GM18858 (cell line): Measurements from ENCODE around the gene PTOV1.

Experiments used
- ATAC-seq: cut with Tn5 transposase; IDR thresholded peaks from one replicate; pipeline ENCODE4 v1.9.1; 2021; ENCODE audit not compliant: unreplicated experiment

Gene PTOV1

GRCh38 chr19:49873129-49873521 is 22.2 kb downstream of the PTOV1 start:
- no peak for ATAC-seq

DNA sequence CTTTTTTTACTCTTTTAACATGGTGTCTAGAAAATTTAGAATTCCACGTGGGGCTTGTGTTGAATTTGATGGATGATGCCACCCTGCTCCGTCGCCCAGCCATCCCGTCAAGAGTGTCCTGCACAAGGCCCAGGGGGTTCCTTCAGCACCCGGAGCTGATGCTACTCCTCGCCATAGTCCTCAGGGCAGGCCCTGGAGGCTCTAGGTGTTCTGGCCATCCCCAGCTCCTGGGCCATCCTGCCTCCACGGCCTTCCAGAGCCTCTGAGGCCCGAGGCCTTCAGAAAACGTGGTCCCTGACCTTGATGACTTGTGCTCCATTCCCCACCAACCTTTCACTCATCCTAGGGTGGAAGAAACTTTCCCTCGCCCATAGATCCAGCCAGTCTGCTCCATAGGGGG is 22.9 kb downstream of the PTOV1 start:
- ATAC-seq: no peak

DNA sequence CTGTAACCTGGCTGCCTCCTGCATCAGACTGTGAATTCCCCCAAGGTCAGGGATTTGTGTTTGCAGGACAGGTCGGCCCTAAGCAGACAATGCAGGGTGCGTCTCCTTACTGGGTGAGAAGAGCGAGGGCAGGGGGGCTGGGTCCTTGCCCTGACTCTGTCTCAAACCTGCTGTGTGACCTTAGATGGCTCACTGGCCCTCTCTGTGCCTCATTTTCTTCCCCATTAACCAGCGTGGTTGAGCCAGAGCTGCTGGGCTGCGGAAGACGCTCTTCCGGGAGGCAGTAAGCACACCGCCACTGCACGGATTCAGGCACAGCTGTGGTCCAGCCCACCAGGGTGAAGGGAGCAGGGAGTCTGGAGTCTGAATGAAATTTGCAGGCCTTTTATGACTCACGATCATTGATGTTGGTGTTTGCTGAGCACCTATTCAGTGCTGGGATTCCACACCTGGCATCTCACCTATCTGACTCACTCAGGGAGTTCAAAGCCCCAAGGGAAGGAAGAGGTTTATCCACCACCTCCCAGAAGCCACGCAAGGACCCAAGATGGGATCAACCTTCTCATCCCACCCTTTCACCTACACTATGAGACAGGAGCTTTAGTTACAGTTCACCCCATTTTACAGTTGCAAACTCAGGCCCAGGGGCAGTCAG is 23.7 kb downstream of the PTOV1 start:
- ATAC-seq: no peak

GRCh38 chr19:49875177-49875576 is 24.2 kb downstream of the PTOV1 start:
- ATAC-seq: no peak

- no peak for ATAC-seq
Observed at GRCh38 chr19:49875857-49876421, 25.0 kb downstream of the PTOV1 start.

- ATAC-seq: peak; percentile 39
Observed at GRCh38 chr19:49876422-49877019, 25.6 kb downstream of the PTOV1 start.

DNA sequence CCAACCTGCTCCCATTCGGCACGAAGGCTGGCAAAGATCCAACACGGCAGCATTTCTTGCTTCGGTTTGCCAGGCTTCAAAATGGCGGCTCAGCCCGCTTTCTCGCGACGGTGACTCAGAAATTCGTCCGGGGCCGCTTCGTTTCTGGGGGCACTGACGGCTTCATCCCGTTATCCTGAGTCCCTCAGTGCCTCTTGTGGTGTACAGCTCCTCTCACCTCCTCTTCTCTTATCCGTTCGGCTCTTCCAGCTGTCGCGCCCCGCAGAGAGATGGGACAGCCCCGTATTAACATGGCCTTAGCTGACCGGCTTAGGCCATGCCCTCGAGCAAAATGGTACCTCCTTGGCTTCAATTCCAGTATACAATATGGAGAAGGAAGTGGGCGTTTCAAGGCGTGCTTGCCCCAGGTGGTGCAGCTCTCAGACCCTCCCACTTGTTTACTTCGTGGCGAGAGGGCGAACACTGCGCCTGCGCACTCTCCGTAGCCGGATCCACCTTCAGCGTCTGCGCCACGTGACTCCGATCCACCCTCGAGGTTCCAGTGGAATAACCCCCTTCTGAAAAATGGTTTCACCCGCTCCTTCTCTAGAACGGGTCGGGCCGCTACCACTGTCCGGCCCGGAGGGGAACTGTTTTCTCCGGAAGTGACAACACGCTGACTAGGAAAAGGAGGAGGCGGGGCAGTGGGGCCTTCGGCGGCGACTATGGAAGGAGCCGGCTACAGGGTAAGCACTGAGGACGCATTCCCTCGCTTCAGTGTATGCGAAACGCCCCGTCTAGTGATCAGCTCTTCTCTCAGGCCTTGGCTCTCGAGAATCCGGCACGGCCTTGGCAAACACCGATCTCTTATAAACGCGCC is 26.3 kb downstream of the PTOV1 start, which contains the start of the genes AKT1S1 and TBC1D17:
TSS of gene AKT1S1 (minus strand) at position 336 of the 859 bp plus-strand sequence. CDS start 4,060 bp downstream, outside the sequence.
TSS of gene TBC1D17 (plus strand) at position 683 of the 859 bp plus-strand sequence. CDS start at position 705, 22 bp downstream.
- ATAC-seq: peak; percentile 41

- peak; percentile 24 for ATAC-seq
Observed at GRCh38 chr19:49877879-49878743, 27.2 kb downstream of the PTOV1 start.

GRCh38 chr19:49878744-49879070 is 27.7 kb downstream of the PTOV1 start:
- ATAC-seq: no peak

GRCh38 chr19:49879243-49879963 is 28.4 kb downstream of the PTOV1 start:
- no peak for ATAC-seq

DNA sequence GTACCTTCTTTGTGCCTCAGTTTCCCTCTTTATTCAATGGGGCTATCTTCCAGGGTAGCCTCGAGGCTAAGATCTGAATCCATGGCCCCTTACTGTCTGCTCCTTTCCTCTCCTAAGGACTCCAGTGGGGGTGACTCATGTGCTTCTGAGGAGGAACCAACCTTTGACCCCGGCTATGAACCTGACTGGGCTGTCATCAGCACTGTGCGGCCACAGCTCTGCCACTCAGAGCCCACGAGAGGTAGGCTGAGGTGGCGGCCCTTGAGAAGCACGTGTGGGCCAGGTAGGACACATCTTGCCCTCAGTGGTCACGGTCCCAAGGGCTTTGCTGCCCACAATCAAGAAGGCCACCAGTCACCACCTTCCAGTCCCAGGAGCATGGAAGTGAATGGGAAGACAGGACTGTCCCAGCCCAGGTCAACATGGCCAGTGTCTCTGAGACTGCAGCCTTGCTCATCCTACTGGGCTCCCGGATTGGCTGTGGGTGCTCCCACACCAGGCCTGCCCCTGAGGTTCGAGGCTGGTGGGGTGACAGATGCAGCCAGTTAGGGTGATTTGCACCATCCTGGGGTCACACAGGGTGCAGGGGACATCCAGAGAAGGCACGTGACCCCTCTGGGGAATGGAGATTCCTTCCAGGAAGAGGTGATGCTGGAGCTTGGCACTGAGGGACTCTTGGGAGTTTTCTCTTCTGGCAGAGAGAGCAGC is 29.4 kb downstream of the PTOV1 start:
- ATAC-seq: no peak

DNA sequence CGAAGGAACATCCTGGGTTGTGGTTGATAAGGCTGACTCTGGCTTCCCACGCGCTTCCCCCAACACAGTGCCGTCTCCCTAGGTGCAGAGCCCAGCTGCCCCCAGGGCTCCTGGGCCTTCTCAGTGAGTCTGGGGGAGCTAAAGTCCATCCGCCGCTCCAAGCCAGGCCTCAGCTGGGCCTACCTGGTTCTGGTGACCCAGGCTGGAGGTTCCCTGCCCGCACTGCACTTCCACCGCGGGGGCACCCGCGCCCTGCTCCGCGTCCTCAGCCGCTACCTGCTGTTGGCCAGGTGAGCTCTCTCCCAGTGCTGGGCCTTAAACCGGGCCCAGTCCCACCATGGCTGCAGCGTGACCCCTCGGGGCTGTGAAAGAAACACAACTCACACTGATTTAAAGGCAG is 30.2 kb downstream of the PTOV1 start:
- no peak for ATAC-seq

- ATAC-seq: no peak
Observed at GRCh38 chr19:49881672-49882394, 30.9 kb downstream of the PTOV1 start.

GRCh38 chr19:49882643-49883042 is 31.7 kb downstream of the PTOV1 start:
- ATAC-seq: no peak

DNA sequence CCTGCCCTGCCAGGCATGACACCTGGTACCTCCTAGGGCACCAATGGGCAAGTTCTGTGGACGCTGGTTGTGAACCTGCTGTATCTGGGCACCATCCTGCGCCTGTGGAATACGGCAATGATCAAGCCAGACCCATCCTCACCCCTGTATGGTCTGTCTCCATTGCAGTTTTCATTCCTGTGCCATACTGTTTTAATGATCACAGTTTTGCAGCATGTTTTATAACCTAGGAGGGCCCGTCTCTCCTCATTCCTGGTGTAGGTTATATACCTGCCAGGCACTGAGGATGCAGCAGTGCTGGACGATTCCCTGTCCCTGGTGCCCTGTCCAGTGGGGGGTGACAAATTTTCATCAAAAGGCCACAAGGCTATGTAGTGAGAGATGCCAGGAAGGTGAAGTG is 32.1 kb downstream of the PTOV1 start:
- no peak for ATAC-seq

GRCh38 chr19:49884109-49884508 is 33.1 kb downstream of the PTOV1 start:
- ATAC-seq: no peak

DNA sequence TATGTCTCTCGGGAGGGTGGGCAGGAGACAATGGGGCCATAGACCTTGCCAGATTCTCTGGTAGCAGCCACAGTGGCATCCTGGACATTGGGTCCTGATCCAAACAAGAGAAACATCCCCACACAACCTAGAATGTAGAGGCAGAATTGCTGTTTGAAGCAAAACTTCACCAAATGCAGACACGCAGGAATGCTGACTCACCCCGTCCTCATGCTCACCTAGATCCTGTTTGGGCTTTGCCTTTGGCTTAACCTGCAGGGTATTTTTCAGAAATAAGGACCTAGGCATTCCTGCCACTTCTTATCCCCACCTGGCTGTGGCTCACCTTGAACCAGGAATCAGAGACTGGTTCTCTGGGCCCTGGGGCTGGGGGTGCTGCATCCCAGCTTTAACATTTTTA is 33.8 kb downstream of the PTOV1 start:
- ATAC-seq: no peak

DNA sequence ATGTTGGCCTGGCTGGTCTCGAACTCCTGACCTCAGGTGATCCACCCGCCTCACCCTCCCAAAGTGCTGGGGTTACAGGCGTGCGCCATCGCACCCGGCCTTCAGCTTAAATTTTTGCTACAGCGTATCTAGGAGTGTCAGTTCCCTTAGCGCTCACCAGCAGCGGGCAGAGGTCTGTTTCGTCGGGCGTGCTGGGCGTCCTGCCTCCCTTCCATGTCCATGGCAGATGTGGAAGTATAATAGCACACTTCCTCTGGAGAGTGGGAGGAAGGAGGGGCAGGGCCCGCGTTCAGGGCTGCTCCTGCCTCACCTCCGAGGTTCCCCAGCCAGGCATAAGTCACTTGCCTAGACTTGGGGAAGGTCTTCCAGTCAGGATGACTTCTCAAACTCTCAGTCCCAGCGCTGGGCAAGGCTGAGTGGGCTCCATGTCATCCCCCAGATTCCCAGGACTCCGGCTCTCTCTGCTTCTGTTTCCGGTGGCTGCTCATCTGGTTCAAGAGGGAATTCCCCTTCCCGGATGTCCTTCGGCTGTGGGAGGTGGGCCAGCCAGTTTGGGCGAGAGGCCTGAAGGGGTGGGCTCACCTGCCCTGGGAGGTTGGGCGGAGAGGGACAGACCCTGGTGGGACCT is 36.2 kb downstream of the PTOV1 start:
- no peak for ATAC-seq
